Stomach (tissue), 9 donors: ENCODE data around the gene CGAS. TPM values are rescaled to one million over a fixed set of nuclear protein-coding genes. Genes with fewer than 3 reads are reported as not detected.

Source experiments
- DNase-seq, 2 donors: peaks; one replicate each; pipeline versions ENCODE4 v3.0.0 to v3.0.0-alpha.2; 2013 to 2019
- H3K27ac ChIP-seq, 5 donors: fragments of 200-600 bp in 4 of 5; sonication (generic) in 4 of 5; one replicate each; pipeline ENCODE4 v1.5.1; 2013 to 2019; ENCODE audit warnings: mild to moderate bottlenecking in 1 of 5, moderate library complexity in 1 of 5
- H3K27me3 ChIP-seq, 3 donors: fragments of 200-600 bp; sonication (generic); one replicate each; pipeline ENCODE4 v1.5.1; 2017 to 2019; ENCODE audit warnings: mixed run types in 1 of 3
- H3K36me3 ChIP-seq, 4 donors: fragments of 200-600 bp; sonication (generic); 1 replicate in 3 of 4; 2 replicates in 1 of 4; pipeline ENCODE4 v1.5.1; 2016 to 2019
- H3K4me1 ChIP-seq, 4 donors: fragments of 200-600 bp; sonication (generic); one replicate each; pipeline ENCODE4 v1.5.1; 2016 to 2019
- H3K4me3 ChIP-seq, 4 donors: fragments of 200-600 bp; sonication (generic) in 3 of 4; one replicate each; pipeline ENCODE4 v1.5.1; 2016 to 2019; ENCODE audit warnings: mild to moderate bottlenecking in 1 of 4
- H3K9me3 ChIP-seq, 4 donors: fragments of 200-600 bp; sonication (generic); one replicate each; pipeline ENCODE4 v1.5.1; 2016 to 2019
- EP300 ChIP-seq: sonication (generic); formaldehyde crosslinking; IDR thresholded peaks from one replicate; pipeline ENCODE4 v1.6.1; 2017; ENCODE audit warnings: antibody characterized with exemption
- POLR2A ChIP-seq, 4 donors: fragments of 450-650 bp; IDR thresholded peaks; one replicate each; pipeline ENCODE4 v1.6.1; 2016; ENCODE audit warnings: antibody characterized with exemption in 4 of 4, control low read depth in 2 of 4, mild to moderate bottlenecking in 1 of 4, moderate library complexity in 1 of 4
- POLR2AphosphoS5 ChIP-seq, 3 donors: sonication (generic); formaldehyde crosslinking; IDR thresholded peaks; one replicate each; pipeline ENCODE4 v1.6.1; 2016; ENCODE audit warnings: antibody characterized with exemption in 3 of 3
- WGBS, 5 donors: extraction: QIAGEN DNeasy Blood & Tissue Kit in 3 of 5; methylation state at CpG; one replicate each; pipeline versions ENCODE4 v1.1.5 to v1.1.7; 2013 to 2018; 5-methylcytosine and 5-hydroxymethylcytosine counted together
- intact Hi-C: fragments of 100-400 bp; cut with DNase I; formaldehyde crosslinking; loops from one replicate; pipeline ENCODE4 v1.15.1; 2023; ENCODE audit warnings: low total_unique reads
- polyA plus RNA-seq, 3 donors: library from polyadenylated mRNA; stranded (reverse); fragments of 200-250 nt; gene quantifications; one replicate each; pipeline ENCODE4 v1.2.3, GENCODE V29; 2013
- small RNA-seq, 4 donors: library from RNA; depleted of rRNA; stranded (forward); fragments of <200 nt; gene quantifications; one replicate each; pipeline ENCODE3, GENCODE V24; 2016
- total RNA-seq, 5 donors: library from RNA; depleted of rRNA; stranded (reverse); fragments of >200 nt; gene quantifications; one replicate each; pipeline versions ENCODE4 v1.1.0 to v1.2.3, GENCODE V29; 2014 to 2016
- TF ChIP-seq, protein P1 (sequence below), 7 experiments: fragments of 450-650 bp in 4 of 7; fragments of 200-600 bp in 3 of 7; sonication (generic) in 3 of 7; IDR thresholded peaks; one replicate each; pipeline ENCODE4 v1.5.1; 2016 to 2019; ENCODE audit warnings: antibody characterized with exemption in 7 of 7, control low read depth in 2 of 7, mild to moderate bottlenecking in 1 of 7
- donor health status: healthy with polysubstance abuse.
- donor health status: Bipolar disorder and iron deficiency.
- donor health status: healthy.

Gene CGAS
- total and polyA plus RNA-seq, 8 donors: 1.7 to 8.1 (median 3.5) TPM; not detected in 1

DNA sequence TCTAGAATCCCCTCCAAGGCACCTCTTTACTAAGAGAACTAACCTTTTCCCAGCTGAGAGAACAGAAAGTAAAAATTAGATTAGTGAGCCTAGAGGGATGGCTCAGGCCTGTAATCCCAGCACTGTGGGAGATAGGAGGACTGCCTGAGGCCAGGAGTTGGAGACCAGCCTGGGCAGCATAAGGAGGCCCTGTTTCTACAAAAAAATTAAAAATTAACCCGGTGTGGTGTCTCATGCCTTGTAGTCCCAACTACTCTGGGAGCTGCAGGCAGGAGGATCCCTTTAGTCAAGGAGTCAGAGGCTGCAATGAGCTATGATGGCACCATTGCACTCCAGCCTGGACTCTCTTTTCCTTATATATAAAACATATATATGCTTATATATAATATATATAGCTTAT is 76.9 kb downstream of the CGAS start:
- Histone ChIP-seq H3K4me1 (no peaks in the 10 kb centered on the region), H3K4me3 (no peak overlapping the region), H3K36me3 (no peaks in the 10 kb centered on the region), H3K27me3 (no peaks in the 10 kb centered on the region), H3K9me3 (peaks cover 10 to 21% (median 16%) of the 10 kb centered on the region in 4 donors), H3K27ac (no peak overlapping the region)
- TF ChIP-seq POLR2A (IDR thresholded peaks at IDR 0.05): no peak
- TF ChIP-seq EP300: no peak
- TF ChIP-seq, protein P1, sequence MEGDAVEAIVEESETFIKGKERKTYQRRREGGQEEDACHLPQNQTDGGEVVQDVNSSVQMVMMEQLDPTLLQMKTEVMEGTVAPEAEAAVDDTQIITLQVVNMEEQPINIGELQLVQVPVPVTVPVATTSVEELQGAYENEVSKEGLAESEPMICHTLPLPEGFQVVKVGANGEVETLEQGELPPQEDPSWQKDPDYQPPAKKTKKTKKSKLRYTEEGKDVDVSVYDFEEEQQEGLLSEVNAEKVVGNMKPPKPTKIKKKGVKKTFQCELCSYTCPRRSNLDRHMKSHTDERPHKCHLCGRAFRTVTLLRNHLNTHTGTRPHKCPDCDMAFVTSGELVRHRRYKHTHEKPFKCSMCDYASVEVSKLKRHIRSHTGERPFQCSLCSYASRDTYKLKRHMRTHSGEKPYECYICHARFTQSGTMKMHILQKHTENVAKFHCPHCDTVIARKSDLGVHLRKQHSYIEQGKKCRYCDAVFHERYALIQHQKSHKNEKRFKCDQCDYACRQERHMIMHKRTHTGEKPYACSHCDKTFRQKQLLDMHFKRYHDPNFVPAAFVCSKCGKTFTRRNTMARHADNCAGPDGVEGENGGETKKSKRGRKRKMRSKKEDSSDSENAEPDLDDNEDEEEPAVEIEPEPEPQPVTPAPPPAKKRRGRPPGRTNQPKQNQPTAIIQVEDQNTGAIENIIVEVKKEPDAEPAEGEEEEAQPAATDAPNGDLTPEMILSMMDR (IDR thresholded peaks at IDR 0.05): no peak
- TF ChIP-seq POLR2AphosphoS5 (IDR thresholded peaks at IDR 0.05): no peak
- intact Hi-C loops: no loop called here
- DNase-seq: no peak
- WGBS, 5 donors: 79 to 85% (median 83%) methylated on average over 1 of the region's 1 CpG

Small RNA genes within 50 kb of the gene (small RNA-seq; reads per million reads assigned to genes)
- gene RN7SL827P (0 to 1.1 (median 0) reads per million in 4 donors), gene RNU6-975P (0 reads per million in 4 donors)

Other genes starting within 250 kb of the CGAS start
- not detected for gene KHDC1L, start 226.8 kb downstream of the CGAS start, total RNA-seq
- under 1 TPM in 1 of 3 donors, not detected in 2; 0.23 TPM for gene KHDC1L, start 226.8 kb downstream of the CGAS start, polyA plus RNA-seq
- gene KHDC1, start 189.1 kb downstream of the CGAS start, total RNA-seq: 10 to 100 TPM in 1 of 5 donors, 1 to 10 TPM in 3, not detected in 1; 1.8 to 18.7 (median 3.5) TPM
- gene KHDC1, start 189.1 kb downstream of the CGAS start, polyA plus RNA-seq: 1 to 10 TPM in 1 of 3 donors, under 1 TPM in 2; 0.62 to 3.1 (median 0.76) TPM
- gene DPPA5, start 98.0 kb downstream of the CGAS start, total RNA-seq: not detected
- gene DPPA5, start 98.0 kb downstream of the CGAS start, polyA plus RNA-seq: not detected
- not detected for gene KHDC3L, start 89.6 kb downstream of the CGAS start, total RNA-seq
- not detected for gene KHDC3L, start 89.6 kb downstream of the CGAS start, polyA plus RNA-seq
- gene OOEP, start 82.4 kb downstream of the CGAS start, total RNA-seq: not detected
- gene OOEP, start 82.4 kb downstream of the CGAS start, polyA plus RNA-seq: under 1 TPM in 1 of 3 donors, not detected in 2; 0.18 TPM
- gene DDX43, start 57.5 kb downstream of the CGAS start, total RNA-seq: 10 to 100 TPM in 2 of 5 donors, 1 to 10 TPM in 2, not detected in 1; 2.7 to 24.9 (median 14.2) TPM
- gene DDX43, start 57.5 kb downstream of the CGAS start, polyA plus RNA-seq: under 1 TPM; 0.62 to 0.92 (median 0.68) TPM
- gene MTO1, start 9.4 kb upstream of the CGAS start, total RNA-seq: 10 to 100 TPM in 4 of 5 donors, 1 to 10 TPM in 1; 3.2 to 53.7 (median 19.1) TPM
- 10 to 100 TPM in 1 of 3 donors, 1 to 10 TPM in 2; 7.8 to 11.6 (median 8.9) TPM for gene MTO1, start 9.4 kb upstream of the CGAS start, polyA plus RNA-seq
- gene EEF1A1, start 68.7 kb upstream of the CGAS start, total RNA-seq: over 10,000 TPM in 1 of 5 donors, 1,000 to 10,000 TPM in 4; 3,004 to 19,399 (median 6,187) TPM
- over 10,000 TPM in 2 of 3 donors, 1,000 to 10,000 TPM in 1; 8,307 to 12,295 (median 10,016) TPM for gene EEF1A1, start 68.7 kb upstream of the CGAS start, polyA plus RNA-seq
- 10 to 100 TPM in 4 of 5 donors, 1 to 10 TPM in 1; 2.6 to 53.4 (median 14.3) TPM for gene SLC17A5, start 201.7 kb upstream of the CGAS start, total RNA-seq
- gene SLC17A5, start 201.7 kb upstream of the CGAS start, polyA plus RNA-seq: 1 to 10 TPM; 2.3 to 5.5 (median 3.0) TPM
- 10 to 100 TPM in 1 of 5 donors, 1 to 10 TPM in 2, under 1 TPM in 2; 0.58 to 19.6 (median 1.4) TPM for gene CD109, start 243.9 kb upstream of the CGAS start, total RNA-seq
- gene CD109, start 243.9 kb upstream of the CGAS start, polyA plus RNA-seq: 1 to 10 TPM in 1 of 3 donors, under 1 TPM in 2; 0.19 to 3.5 (median 0.31) TPM